Measurements from ENCODE around the gene ERC2.
A peak's percentile ranks its signal among the peaks of the same experiment; 100 is the strongest.

Gene ERC2

DNA sequence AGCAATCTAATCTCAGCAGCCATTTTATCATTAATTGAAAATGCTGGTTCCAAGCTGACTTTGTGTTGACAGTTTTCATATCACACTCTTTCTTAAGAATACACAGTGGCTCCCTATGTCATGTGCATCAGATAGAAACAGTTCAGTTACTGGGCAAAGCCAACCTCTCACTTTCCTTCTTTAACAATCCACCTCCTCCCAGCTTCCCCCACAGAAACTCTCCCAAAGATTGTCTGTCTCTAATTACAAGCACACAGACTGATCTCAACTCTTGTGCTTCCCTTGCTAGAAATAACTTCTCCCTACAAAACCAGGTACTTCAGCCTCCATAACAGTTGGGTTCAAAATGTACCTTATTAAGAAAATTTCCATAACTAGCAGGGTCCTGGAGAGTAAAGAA is 752.2 kb downstream of the ERC2 start:
- DNase-seq (ENCODE audit: low spot score): no peak

DNA sequence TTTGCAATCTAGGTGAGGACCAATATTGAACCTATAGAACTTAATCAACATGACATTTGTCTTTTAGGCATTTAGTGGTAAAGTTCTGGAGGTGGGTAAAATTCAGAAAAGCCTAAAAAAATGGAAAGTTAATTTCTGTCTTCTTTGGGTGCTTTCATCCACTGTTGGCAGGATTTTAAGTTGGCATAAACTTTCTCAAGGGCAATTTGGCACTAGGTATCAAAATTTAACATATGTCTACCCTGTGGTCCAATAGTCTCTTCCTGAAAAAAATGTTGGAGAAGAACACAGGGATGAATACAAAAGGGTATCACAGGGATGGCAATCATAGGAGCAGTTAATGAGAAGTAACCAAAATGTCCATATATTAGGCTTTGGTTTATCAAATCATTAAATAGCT is 754.2 kb downstream of the ERC2 start:
- no peak for DNase-seq (ENCODE audit: low spot score)

DNA sequence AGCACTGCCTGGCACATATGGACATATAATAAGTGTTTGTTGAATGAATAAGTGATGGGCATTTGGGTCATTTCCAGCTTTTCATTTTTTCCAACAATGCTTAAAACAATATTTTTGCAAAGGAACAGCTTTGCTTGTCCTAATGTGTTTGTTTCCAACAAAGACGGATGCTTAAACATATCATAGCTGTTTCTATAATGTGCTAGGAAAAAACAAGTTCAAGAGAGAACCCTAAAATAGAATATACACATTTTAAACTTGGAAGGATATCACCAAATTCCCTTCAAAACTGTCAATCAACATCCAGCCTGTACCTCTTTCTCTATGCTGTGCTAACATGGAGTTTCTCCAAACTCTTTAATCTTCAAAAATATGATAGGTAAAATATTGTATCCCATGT is 756.6 kb downstream of the ERC2 start:
- no peak for DNase-seq (ENCODE audit: low spot score)

GRCh38 chr3:55709411-55710012 is 758.8 kb downstream of the ERC2 start:
- DNase-seq (ENCODE audit: low spot score): no peak

DNA sequence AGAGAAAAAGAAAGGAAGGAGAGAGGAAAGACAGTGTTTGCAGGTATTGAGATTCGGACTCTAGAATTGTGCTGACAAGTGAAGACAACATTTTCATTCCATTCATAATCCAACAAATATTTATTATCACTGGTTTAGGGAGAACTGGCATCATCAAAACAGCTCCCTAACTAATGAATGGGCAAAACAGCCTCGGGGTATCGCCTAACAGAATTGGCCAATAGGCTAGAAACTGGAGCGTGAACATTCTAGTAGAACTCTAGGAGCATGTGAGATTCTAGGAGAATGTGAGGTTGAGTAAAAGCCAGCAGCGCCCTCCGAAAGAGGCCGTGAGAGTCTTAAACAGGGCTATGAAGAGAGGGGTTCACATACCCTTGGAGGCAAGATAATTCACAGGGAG is 759.3 kb downstream of the ERC2 start:
- no peak for DNase-seq (ENCODE audit: low spot score)

DNA sequence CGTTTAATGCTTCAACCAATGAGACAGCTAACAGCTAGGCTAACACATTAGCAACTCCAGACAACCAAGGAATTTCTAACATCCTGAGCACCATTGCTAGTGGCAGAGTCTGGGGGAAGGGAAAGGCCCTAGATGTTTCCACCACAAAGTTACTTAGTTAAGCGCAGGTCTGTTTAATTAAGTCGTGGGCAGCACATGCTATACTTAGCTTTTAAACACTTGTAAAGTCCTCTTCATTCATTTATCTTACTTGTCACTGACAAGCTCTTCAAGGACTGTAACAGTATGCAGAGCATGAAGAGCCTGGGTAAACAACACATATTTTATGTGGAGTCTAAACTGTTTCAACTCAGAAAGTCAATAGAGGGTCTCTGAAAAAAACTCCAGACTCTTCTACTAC is 760.0 kb downstream of the ERC2 start:
- DNase-seq (ENCODE audit: low spot score): no peak

DNA sequence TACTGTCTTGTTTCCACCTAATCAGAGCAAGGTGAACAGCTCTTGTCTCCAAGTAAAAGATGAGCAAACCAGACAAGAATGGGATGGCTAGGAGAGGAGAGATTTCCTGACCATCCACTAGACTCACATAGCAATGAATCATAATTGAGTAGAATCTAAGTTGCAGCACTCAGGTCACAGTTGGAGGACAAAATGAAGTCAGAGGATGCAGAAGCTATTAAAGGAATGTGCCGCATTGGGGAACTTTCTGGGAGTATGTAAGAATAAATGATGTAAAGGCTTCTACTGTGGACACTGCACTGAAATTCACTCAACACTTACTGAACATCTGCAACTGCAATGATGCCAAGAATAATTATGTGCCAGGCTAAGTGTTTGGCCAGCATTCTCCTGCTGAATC is 763.7 kb downstream of the ERC2 start:
- no peak for DNase-seq (ENCODE audit: low spot score)

GRCh38 chr3:55702822-55703221 is 765.4 kb downstream of the ERC2 start:
- no peak for DNase-seq (ENCODE audit: low spot score)

GRCh38 chr3:55701997-55702396 is 766.3 kb downstream of the ERC2 start:
- no peak for DNase-seq (ENCODE audit: low spot score)

DNA sequence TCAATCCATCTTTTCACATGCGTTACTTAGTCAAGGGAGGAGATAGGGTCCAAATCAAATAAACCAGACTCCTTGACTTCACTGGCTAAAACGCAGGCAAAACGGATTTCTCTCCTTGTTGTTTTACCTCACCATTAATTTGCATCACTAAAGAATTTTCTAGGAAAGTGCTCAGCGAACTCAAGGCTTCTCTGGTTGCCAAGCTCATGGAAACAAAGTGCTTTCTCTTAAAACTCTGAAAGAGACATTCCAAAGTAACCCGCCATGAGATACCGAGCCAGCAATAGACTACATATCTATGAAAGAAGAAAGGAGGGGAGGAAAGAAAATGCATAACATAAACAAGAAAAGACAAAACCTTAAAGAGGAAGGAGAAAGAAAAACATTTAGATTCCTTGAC is 769.4 kb downstream of the ERC2 start:
- no peak for DNase-seq (ENCODE audit: low spot score)

DNA sequence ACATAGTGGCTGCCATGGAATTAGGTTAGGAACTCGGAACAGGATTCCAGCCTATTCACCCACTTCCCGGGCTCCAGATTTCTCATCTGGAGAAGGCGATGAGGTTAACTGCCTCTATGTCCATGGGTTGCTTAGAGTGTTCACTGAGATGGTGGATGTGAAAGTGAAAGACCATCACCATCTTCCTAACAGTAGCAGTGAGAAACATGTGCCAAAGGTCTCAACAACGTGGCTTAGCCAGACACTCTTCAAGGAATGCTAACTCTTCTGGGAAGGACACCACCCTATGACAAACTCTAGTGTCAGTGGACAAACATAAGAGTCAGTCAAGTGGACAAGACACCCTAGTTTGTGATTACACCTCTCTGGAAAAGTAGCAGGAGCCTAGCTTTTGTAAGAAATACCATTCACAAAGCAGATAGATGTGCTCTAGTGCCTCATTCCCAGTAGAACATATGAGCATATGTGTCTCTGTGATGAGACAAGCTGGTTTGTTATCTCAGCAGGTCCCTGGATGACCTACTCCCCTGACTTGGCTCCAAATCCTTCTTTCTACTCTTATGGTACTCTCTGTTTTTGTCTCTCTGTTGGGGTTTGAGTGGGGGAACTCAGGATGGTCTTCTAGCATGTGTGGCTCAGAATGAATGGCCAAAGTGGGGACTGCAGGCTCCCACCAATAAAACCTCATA is 770.9 kb downstream of the ERC2 start:
- no peak for DNase-seq (ENCODE audit: low spot score)

DNA sequence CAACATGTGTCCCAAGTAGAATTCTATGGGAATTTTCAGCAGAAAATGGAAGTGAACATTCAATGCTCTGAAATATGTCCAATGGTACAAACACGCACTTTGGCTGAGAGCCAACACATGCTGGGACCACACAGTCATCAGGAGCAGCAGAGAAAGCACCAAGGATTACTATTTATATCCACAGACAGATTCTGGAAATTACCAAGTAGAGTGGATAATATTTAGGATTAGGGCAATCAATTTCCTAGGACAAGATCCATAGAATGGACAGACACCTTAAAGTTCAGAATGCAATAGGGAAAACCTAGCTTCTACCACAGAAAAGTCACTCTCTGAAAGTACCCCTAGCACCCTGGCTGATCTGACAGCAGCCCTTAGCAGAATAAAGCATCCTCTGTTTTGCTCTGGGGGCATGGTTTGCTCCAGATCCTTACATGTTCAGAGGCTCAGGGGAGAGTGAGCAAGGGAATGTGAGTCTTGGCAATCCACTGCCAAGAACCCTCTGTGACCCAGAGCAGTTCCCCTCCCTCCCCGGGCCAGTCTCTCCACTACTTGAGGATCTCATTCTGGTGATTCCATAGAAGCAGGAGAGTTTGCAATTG is 775.2 kb downstream of the ERC2 start:
- DNase-seq (ENCODE audit: low spot score): no peak

- DNase-seq (ENCODE audit: low spot score): no peak
These were observed 775.8 kb downstream of the ERC2 start for GRCh38 chr3:55692295-55692956.

GRCh38 chr3:55691141-55691540 is 777.1 kb downstream of the ERC2 start:
- DNase-seq (ENCODE audit: low spot score): no peak

DNA sequence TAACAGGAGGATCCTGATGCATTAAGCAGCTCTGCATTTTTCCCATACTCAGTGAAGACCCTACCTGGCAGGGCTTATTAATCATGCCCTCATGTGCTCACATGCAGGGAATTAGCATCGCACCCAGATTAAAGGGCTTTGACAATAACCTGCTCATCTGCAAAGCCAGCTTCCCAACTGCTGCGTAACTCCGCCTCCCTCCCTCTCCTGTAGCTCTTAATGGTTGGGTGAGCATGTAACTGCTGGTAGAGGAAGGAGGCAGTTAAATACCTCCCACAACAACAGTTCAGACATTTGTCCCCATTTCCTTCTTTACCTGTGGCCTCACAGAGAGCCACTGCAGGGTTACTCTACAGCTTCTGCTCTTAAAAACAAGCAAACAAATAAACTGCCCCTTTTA is 777.5 kb downstream of the ERC2 start:
- DNase-seq (ENCODE audit: low spot score): no peak

- DNase-seq (ENCODE audit: low spot score): no peak
These were observed 778.1 kb downstream of the ERC2 start for GRCh38 chr3:55690177-55690576.

- no peak for DNase-seq (ENCODE audit: low spot score)
These were observed 780.1 kb downstream of the ERC2 start for GRCh38 chr3:55688154-55688553.

- DNase-seq (ENCODE audit: low spot score): no peak
These were observed 780.7 kb downstream of the ERC2 start for GRCh38 chr3:55687526-55687925.

DNA sequence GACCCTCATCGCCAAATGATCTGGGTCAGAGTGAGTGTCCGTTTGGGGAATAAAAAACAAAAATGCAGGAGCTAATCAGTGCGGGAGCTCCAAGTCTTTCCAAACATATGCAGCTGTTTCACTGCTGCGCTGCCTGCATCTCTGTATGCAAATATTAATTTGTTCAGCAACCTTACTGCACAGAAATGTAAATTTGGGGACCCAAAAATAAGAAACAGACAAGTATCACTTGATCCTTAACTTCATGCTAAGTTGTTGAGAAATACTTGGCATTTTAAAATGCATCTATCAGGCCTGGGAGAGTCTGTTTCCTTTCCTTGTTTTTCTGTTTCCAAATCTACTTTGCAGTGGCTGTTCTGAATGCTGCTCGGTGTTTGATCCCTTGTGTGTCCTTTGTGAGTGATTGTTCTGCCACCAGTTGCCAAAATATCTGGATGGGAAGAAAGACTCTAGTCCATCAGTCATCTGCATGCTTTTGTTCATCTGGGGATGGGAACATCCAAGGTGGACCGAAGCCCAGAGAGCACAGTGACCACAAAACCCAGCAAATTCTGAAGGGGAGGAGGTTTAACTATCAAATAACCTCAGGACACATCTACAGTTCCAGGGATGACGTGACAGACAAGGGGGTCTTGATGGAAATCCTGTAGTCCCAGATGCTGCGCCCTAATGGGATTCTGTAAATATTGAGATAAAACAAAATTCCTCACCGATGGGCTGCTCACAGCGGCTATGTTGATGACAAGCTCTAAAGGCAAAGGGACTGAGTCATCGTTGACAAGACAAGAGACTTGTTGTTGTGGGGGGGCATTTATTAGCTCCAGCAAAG is 781.6 kb downstream of the ERC2 start:
- peak; percentile 9 for DNase-seq (ENCODE audit: low spot score)

GRCh38 chr3:55683666-55684270 is 784.5 kb downstream of the ERC2 start:
- no peak for DNase-seq (ENCODE audit: low spot score)

- no peak for DNase-seq (ENCODE audit: low spot score)
These were observed 785.8 kb downstream of the ERC2 start for GRCh38 chr3:55682461-55682860.

Measured in globus pallidus (tissue), 1 donor.